ENCODE results near the gene CLEC4F.

- TF ChIP-seq CTCF (IDR thresholded peaks at IDR 0.05 in 8 of 11, conservative IDR thresholded peaks at IDR 0.05 in 3 of 11) (no peak), POLR2A (IDR thresholded peaks at IDR 0.05) (no peak), POLR2AphosphoS5 (IDR thresholded peaks at IDR 0.05) (no peak)
These were observed 49.0 kb downstream of the CLEC4F start for GRCh38 chr2:70771446-70771845.
